GM21737 (cell line): Measurements from ENCODE around the gene ACSL5.

Experiments used
- ATAC-seq: cut with Tn5 transposase; IDR thresholded peaks from one replicate; pipeline ENCODE4 v1.9.1; 2021; ENCODE audit warnings: mild to moderate bottlenecking, moderate library complexity; ENCODE audit not compliant: unreplicated experiment

The ACSL5 gene

GRCh38 chr10:112373912-112374338 lies at the start of gene ACSL5:
TSS of gene ACSL5 (plus strand) at chr10:112374116. CDS start at chr10:112394947, 20,831 bp downstream.
- no peak for ATAC-seq

- no peak for ATAC-seq
Measured at GRCh38 chr10:112327678-112328077, 46.2 kb upstream of the ACSL5 start.

GRCh38 chr10:112330162-112330561 lies 43.8 kb upstream of the ACSL5 start:
- no peak for ATAC-seq

GRCh38 chr10:112330607-112331160 lies 43.2 kb upstream of the ACSL5 start:
- ATAC-seq = no peak

- ATAC-seq = no peak
Measured at GRCh38 chr10:112332022-112332421, 41.9 kb upstream of the ACSL5 start.

- ATAC-seq = no peak
Measured at GRCh38 chr10:112332509-112333228, 41.2 kb upstream of the ACSL5 start.

- ATAC-seq = no peak
Measured at GRCh38 chr10:112333452-112333851, 40.5 kb upstream of the ACSL5 start.

- ATAC-seq = no peak
Measured at GRCh38 chr10:112335111-112335867, 38.6 kb upstream of the ACSL5 start.

- ATAC-seq = no peak
Measured at GRCh38 chr10:112335868-112336265, 38.0 kb upstream of the ACSL5 start.

GRCh38 chr10:112336556-112337201 lies 37.2 kb upstream of the ACSL5 start:
- ATAC-seq = no peak

GRCh38 chr10:112338957-112339356 lies 35.0 kb upstream of the ACSL5 start:
- ATAC-seq = no peak

GRCh38 chr10:112340601-112341000 lies 33.3 kb upstream of the ACSL5 start:
- no peak for ATAC-seq

GRCh38 chr10:112343056-112343806 lies 30.7 kb upstream of the ACSL5 start:
- ATAC-seq = no peak

- ATAC-seq = no peak
Measured at GRCh38 chr10:112344261-112344660, 29.7 kb upstream of the ACSL5 start.

- ATAC-seq = no peak
Measured at GRCh38 chr10:112345202-112345601, 28.7 kb upstream of the ACSL5 start.

GRCh38 chr10:112345743-112346142 lies 28.2 kb upstream of the ACSL5 start:
- ATAC-seq = no peak

- ATAC-seq = no peak
Measured at GRCh38 chr10:112346774-112347173, 27.1 kb upstream of the ACSL5 start.

GRCh38 chr10:112347709-112348671 lies 25.9 kb upstream of the ACSL5 start:
- ATAC-seq = no peak

GRCh38 chr10:112348759-112349158 lies 25.2 kb upstream of the ACSL5 start:
- no peak for ATAC-seq
